ENCODE results near the gene BOC. TPM values are rescaled to one million over a fixed set of nuclear protein-coding genes. Genes with fewer than 3 reads are reported as not detected.

The BOC gene
- total RNA-seq, 1 experiment from 2014 or later: 0.73 TPM

GRCh38 chr3:113258361-113258760 is 47.0 kb downstream of the BOC start:
- Mint-ChIP-seq H3K27me3 (ENCODE audit: insufficient read depth, unreplicated experiment) (peaks cover 36% of the 10 kb centered on the region), H3K27ac (ENCODE audit: unreplicated experiment) (no peak overlapping the region)
- no TSS peak for BruUV-seq (replicated peaks)

GRCh38 chr3:113259196-113259595 is 47.8 kb downstream of the BOC start:
- no TSS peak for BruUV-seq (replicated peaks)
- POLR2A ChIA-PET: interaction anchor here (0.6 kb wide), 1 partner anchor 319 kb away, joined by 3 read pairs; no protein-coding TSS in a partner anchor
- CTCF ChIA-PET: no interaction called here
- H3K4me1 Mint-ChIP-seq (ENCODE audit: low read depth, unreplicated experiment): no peaks in the 10 kb centered on the region
- H3K9me3 Mint-ChIP-seq (ENCODE audit: unreplicated experiment): no peaks in the 10 kb centered on the region
- intact Hi-C loops (cut with micrococcal nuclease; ENCODE audit: unreplicated experiment): no loop called here
- H3K27me3 Mint-ChIP-seq (ENCODE audit: insufficient read depth, unreplicated experiment): peaks cover 32% of the 10 kb centered on the region
- H3K27ac Mint-ChIP-seq (ENCODE audit: unreplicated experiment): no peak overlapping the region
- Histone ChIP-seq H3K4me3 (ENCODE audit: low read depth, low read length) (no peak overlapping the region), H3K27me3 (replicated peaks; ENCODE audit: control insufficient read depth, insufficient read depth, low read length) (no peaks in the 10 kb centered on the region; the same call in 1 of the 2 replicates), H3K4me1 (no peaks in the 10 kb centered on the region), H3K36me3 (ENCODE audit: control insufficient read depth, insufficient read depth, low read length) (no peaks in the 10 kb centered on the region), H3K9me3 (no peaks in the 10 kb centered on the region)
- no peak for DNase-seq
- TF ChIP-seq CTCF (IDR thresholded peaks at IDR 0.05; ENCODE audit: insufficient read depth in 1 of 2, low read depth in 1 of 2, low read length in 1 of 2, severe bottlenecking in 1 of 2, unreplicated experiment in 1 of 2): no peak
- H3K4me3 Mint-ChIP-seq (ENCODE audit: unreplicated experiment): no peak overlapping the region
- peaks cover 4% of the 10 kb centered on the region for H3K36me3 Mint-ChIP-seq (ENCODE audit: insufficient read depth, unreplicated experiment)

More at GRCh38 chr3:113258361-113258760, 47.0 kb downstream of the BOC start:
- POLR2A ChIA-PET: no interaction called here
- CTCF ChIA-PET: no interaction called here
- Mint-ChIP-seq H3K4me3 (ENCODE audit: unreplicated experiment) (no peak overlapping the region), H3K9me3 (ENCODE audit: unreplicated experiment) (no peaks in the 10 kb centered on the region), H3K4me1 (ENCODE audit: low read depth, unreplicated experiment) (no peaks in the 10 kb centered on the region), H3K36me3 (ENCODE audit: insufficient read depth, unreplicated experiment) (peaks cover 4% of the 10 kb centered on the region)
- no peak for TF ChIP-seq CTCF (IDR thresholded peaks at IDR 0.05; ENCODE audit: insufficient read depth in 1 of 2, low read depth in 1 of 2, low read length in 1 of 2, severe bottlenecking in 1 of 2, unreplicated experiment in 1 of 2)
- intact Hi-C loops (cut with micrococcal nuclease; ENCODE audit: unreplicated experiment): no loop called here
- no peak for DNase-seq
- no peaks in the 10 kb centered on the region for H3K9me3 ChIP-seq
- no peaks in the 10 kb centered on the region for H3K36me3 ChIP-seq (ENCODE audit: control insufficient read depth, insufficient read depth, low read length)
- no peak overlapping the region for H3K4me3 ChIP-seq (ENCODE audit: low read depth, low read length)
- H3K27me3 ChIP-seq (replicated peaks; ENCODE audit: control insufficient read depth, insufficient read depth, low read length): no peaks in the 10 kb centered on the region; the same call in 1 of the 2 replicates
- no peaks in the 10 kb centered on the region for H3K4me1 ChIP-seq

- TF ChIP-seq CTCF (IDR thresholded peaks at IDR 0.05; ENCODE audit: insufficient read depth in 1 of 2, low read depth in 1 of 2, low read length in 1 of 2, severe bottlenecking in 1 of 2, unreplicated experiment in 1 of 2): no peak
- no peaks in the 10 kb centered on the region for H3K4me1 Mint-ChIP-seq (ENCODE audit: low read depth, unreplicated experiment)
- peaks cover 4% of the 10 kb centered on the region for H3K36me3 Mint-ChIP-seq (ENCODE audit: insufficient read depth, unreplicated experiment)
- Histone ChIP-seq H3K4me1 (no peaks in the 10 kb centered on the region), H3K4me3 (ENCODE audit: low read depth, low read length) (no peak overlapping the region), H3K9me3 (no peaks in the 10 kb centered on the region), H3K27me3 (replicated peaks; ENCODE audit: control insufficient read depth, insufficient read depth, low read length) (no peaks in the 10 kb centered on the region; the same call in 1 of the 2 replicates), H3K36me3 (ENCODE audit: control insufficient read depth, insufficient read depth, low read length) (no peaks in the 10 kb centered on the region)
- H3K9me3 Mint-ChIP-seq (ENCODE audit: unreplicated experiment): no peaks in the 10 kb centered on the region
- no TSS peak for BruUV-seq (replicated peaks)
- peaks cover 30% of the 10 kb centered on the region for H3K27me3 Mint-ChIP-seq (ENCODE audit: insufficient read depth, unreplicated experiment)
- ChIA-PET POLR2A (no interaction called here), CTCF (no interaction called here)
- intact Hi-C loops (cut with micrococcal nuclease; ENCODE audit: unreplicated experiment): no loop called here
- H3K27ac Mint-ChIP-seq (ENCODE audit: unreplicated experiment): no peak overlapping the region
- H3K4me3 Mint-ChIP-seq (ENCODE audit: unreplicated experiment): no peak overlapping the region
- no peak for DNase-seq
These were observed 49.8 kb downstream of the BOC start for GRCh38 chr3:113261063-113261625.
